Ectodermal cell (in vitro differentiated cells): Measurements from ENCODE around the gene CNIH2.

Source experiments
- H3K27ac ChIP-seq: 2 replicates; pipeline ENCODE4 v1.7.0; 2013; ENCODE audit warnings: mild to moderate bottlenecking, low read depth, low read length; ENCODE audit not compliant: insufficient read depth, poor library complexity, severe bottlenecking
- H3K27me3 ChIP-seq: 2 replicates; pipeline ENCODE4 v1.7.0; 2013; ENCODE audit warnings: mild to moderate bottlenecking, low read length; ENCODE audit not compliant: insufficient read depth, control insufficient read depth, poor library complexity, severe bottlenecking
- H3K36me3 ChIP-seq: one replicate; pipeline ENCODE4 v1.7.0; 2013; ENCODE audit warnings: low read length; ENCODE audit not compliant: control insufficient read depth, insufficient read depth
- H3K4me1 ChIP-seq: one replicate; pipeline ENCODE4 v1.7.0; 2013; ENCODE audit warnings: low read length; ENCODE audit not compliant: control insufficient read depth, insufficient read depth
- H3K4me3 ChIP-seq: 2 replicates; pipeline ENCODE4 v1.7.0; 2013; ENCODE audit warnings: low read depth, low read length, control low read depth; ENCODE audit not compliant: insufficient read depth
- H3K9me3 ChIP-seq: 2 replicates; pipeline ENCODE4 v1.7.0; 2013; ENCODE audit warnings: mild to moderate bottlenecking, low read length, moderate library complexity; ENCODE audit not compliant: control insufficient read depth
- WGBS, 2 experiments: methylation state at CpG; one replicate each; pipeline ENCODE4 v1.1.7; 2013; ENCODE audit warnings: missing lambda C conversion rate in 2 of 2; 5-methylcytosine and 5-hydroxymethylcytosine counted together

Gene CNIH2

GRCh38 chr11:66328302-66329144, 50.5 kb downstream of the CNIH2 start:
- Histone ChIP-seq H3K27ac (no peak overlapping the region), H3K4me1 (peaks cover 21% of the 10 kb centered on the region), H3K9me3 (no peaks in the 10 kb centered on the region), H3K36me3 (no peaks in the 10 kb centered on the region), H3K27me3 (peaks cover 6% of the 10 kb centered on the region), H3K4me3 (no peak overlapping the region)
- 17 to 18% methylated on average over 19 of the region's 19 CpGs for WGBS, 2 experiments

DNA sequence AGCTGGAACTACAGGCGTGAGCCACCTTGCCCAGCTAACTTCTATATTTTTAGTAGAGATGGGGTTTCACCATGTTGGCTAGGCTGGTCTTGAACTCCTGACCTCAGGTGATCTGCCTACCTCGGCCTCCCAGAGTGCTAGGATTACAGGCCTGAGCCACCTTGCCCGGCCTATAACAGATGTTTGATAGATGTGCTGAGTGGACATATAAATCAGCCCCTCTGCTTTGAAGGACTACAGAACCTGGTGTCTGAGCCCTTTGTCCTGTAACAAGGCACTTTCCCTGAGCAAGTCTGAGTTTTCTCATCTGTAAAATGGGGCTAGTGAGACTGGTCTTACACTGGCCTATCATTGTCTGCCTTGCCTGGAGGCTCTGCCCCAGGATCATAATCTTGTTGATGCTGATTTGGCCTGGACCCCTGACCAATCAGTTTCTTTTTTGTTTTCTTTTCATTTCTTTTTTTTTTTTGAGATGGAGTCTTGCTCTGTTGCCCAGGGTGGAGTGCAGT, 51.2 kb downstream of the CNIH2 start:
- H3K36me3 ChIP-seq: no peaks in the 10 kb centered on the region
- H3K4me1 ChIP-seq: peaks cover 20% of the 10 kb centered on the region
- no peak overlapping the region for H3K27ac ChIP-seq
- 89 to 98% methylated on average over 3 of the region's 3 CpGs for WGBS, 2 experiments
- no peak overlapping the region for H3K4me3 ChIP-seq
- peaks cover 6% of the 10 kb centered on the region for H3K27me3 ChIP-seq
- H3K9me3 ChIP-seq: no peaks in the 10 kb centered on the region

DNA sequence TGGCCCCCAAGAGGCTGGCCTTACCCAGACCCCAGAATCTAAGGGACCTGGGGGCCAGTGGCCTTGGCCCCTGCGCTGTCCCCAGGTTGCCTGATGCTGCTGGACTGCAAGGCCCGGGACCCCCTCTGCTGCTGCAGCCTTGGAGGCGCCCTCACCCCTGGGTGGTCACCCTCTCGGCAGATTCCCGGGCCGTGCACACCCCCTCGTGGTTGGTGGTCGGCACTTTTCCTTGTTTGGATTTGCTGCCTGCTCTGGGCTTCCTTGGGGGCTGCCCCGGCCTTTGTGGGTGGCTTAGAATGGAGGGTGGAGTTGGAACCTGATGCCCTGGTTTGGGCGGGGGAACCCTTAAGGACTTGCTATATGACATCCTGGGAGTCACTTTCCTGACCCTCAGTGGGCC, 53.0 kb downstream of the CNIH2 start:
- peaks cover 12% of the 10 kb centered on the region for H3K4me1 ChIP-seq
- H3K4me3 ChIP-seq: no peak overlapping the region
- H3K27ac ChIP-seq: no peak overlapping the region
- H3K36me3 ChIP-seq: no peaks in the 10 kb centered on the region
- peaks cover 12% of the 10 kb centered on the region for H3K27me3 ChIP-seq
- H3K9me3 ChIP-seq: no peaks in the 10 kb centered on the region
- 83 to 84% methylated on average over 10 of the region's 10 CpGs for WGBS, 2 experiments

DNA sequence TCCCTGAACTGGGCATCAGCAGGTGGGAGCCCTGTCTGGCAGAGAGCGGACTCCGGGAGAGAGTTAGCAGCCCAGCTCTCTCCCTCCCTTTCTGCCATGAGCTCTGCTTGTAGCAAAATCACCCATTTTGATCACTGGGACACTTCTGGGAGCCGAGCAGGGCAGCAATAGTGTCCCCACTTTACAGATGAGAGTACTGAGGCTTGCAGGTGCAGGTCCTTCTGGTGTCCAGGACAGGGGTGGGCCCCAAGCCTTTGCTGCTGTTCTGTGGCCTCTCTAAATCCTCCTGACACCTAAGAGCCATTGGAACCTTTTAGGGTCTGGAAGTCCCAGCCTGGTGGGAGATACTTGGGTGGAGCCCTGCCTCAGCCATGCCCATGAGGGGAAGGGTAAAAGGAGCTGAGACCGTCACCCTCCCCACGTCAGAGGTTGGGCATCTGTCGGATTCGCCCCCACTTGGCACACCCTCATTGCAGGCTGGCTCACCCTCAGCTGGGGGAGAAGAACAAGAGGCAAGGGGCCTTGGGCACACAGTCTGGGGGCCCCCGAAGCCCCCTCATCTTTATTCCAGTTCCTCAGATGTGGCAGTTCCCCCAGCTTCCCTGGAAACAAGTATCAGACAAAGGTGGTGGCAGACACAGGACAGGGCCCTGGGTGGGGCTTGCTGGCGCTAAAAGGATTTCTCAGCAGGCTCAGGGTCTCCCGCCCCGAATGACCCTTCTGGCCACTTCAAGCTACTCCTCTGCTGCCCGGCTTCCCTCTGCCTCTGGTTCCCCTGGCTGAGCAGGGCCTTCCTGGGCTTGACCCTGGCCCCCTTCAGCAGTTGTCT, 53.8 kb downstream of the CNIH2 start:
- Histone ChIP-seq H3K4me3 (no peak overlapping the region), H3K9me3 (no peaks in the 10 kb centered on the region), H3K4me1 (peaks cover 13% of the 10 kb centered on the region), H3K27ac (no peak overlapping the region), H3K27me3 (peaks cover 12% of the 10 kb centered on the region), H3K36me3 (no peaks in the 10 kb centered on the region)
- 90 to 93% methylated on average over 12 of the region's 12 CpGs for WGBS, 2 experiments

- peaks cover 12% of the 10 kb centered on the region for H3K27me3 ChIP-seq
These were observed 54.6 kb downstream of the CNIH2 start for GRCh38 chr11:66332371-66333219.

GRCh38 chr11:66333220-66333877, 55.4 kb downstream of the CNIH2 start:
- no peak overlapping the region for H3K4me3 ChIP-seq
- WGBS, 2 experiments: 92 to 96% methylated on average over 19 of the region's 19 CpGs
- no peaks in the 10 kb centered on the region for H3K9me3 ChIP-seq
- no peaks in the 10 kb centered on the region for H3K36me3 ChIP-seq
- peaks cover 12% of the 10 kb centered on the region for H3K27me3 ChIP-seq
- H3K4me1 ChIP-seq: peaks cover 20% of the 10 kb centered on the region
- H3K27ac ChIP-seq: no peak overlapping the region

More at GRCh38 chr11:66332371-66333219, 54.6 kb downstream of the CNIH2 start:
- Histone ChIP-seq H3K4me3 (no peak overlapping the region), H3K36me3 (no peaks in the 10 kb centered on the region), H3K9me3 (no peaks in the 10 kb centered on the region), H3K27ac (no peak overlapping the region), H3K4me1 (peaks cover 20% of the 10 kb centered on the region)
- 82% methylated on average over 18 of the region's 18 CpGs for WGBS, 2 experiments
